Posterior cingulate gyrus (tissue), 11 donors: ENCODE data around the gene CTPS1.

ENCODE experiments used
- DNase-seq, 10 donors: peaks; one replicate each; pipeline versions ENCODE4 v3.0.0 to v3.0.0-alpha.2; 2020 to 2021; ENCODE audit warnings: mixed read lengths in 3 of 10
- intact Hi-C: fragments of 100-400 bp; cut with DNase I; formaldehyde crosslinking; loops from one replicate; pipeline ENCODE4 v1.15.1; 2023

CTPS1 gene, protein sequence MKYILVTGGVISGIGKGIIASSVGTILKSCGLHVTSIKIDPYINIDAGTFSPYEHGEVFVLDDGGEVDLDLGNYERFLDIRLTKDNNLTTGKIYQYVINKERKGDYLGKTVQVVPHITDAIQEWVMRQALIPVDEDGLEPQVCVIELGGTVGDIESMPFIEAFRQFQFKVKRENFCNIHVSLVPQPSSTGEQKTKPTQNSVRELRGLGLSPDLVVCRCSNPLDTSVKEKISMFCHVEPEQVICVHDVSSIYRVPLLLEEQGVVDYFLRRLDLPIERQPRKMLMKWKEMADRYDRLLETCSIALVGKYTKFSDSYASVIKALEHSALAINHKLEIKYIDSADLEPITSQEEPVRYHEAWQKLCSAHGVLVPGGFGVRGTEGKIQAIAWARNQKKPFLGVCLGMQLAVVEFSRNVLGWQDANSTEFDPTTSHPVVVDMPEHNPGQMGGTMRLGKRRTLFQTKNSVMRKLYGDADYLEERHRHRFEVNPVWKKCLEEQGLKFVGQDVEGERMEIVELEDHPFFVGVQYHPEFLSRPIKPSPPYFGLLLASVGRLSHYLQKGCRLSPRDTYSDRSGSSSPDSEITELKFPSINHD

DNA sequence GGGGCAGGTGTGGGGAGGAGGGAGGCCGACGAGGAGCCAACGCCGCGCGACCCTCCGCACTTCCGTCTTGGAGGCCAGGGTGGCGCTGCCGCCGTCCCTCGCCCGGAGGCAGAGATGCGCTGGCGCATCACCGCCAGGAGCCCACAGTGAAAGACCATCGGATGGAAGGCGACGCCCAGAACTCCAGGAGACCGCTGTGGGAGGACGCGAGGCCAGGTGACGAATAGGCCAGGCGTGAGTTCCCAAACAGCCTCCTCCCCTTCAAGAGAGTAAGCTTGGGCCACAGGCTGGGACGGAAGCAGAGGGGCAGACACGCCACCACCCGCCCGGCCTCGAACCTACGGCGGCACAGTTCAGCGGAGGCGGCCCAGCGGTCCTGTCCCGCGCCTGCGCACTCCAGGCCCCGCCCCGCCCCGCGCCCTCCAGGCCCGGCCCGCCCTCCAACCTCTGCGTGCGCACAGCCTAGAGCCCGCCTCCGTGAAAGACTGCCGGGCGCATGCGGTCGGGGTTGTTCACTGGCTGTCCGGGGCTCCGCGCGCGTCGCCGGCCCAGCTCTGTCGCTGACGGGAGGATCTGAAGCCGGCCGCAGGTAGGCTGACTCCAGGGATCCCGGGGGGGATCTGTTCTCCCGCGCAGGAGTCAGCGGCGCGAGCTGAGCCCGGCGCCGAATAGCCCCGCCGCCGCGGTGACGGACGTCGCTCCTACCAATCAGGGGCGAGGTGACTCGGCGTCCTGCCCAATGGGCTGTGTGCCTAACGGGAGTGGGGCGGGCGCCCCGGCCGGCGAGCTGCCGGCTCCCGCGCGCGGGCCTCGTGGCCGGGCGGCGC lies at the start of gene CTPS1:
TSS of gene CTPS1 (plus strand) at position 456 of the 827 bp plus-strand sequence. CDS start 3,595 bp downstream, outside the sequence.
- DNase-seq: peak; percentile 94 to 99 (median 96)
- intact Hi-C loops: loop anchor here (2.0 kb wide), 1 partner anchor 23 kb away; no protein-coding TSS in a partner anchor

DNA sequence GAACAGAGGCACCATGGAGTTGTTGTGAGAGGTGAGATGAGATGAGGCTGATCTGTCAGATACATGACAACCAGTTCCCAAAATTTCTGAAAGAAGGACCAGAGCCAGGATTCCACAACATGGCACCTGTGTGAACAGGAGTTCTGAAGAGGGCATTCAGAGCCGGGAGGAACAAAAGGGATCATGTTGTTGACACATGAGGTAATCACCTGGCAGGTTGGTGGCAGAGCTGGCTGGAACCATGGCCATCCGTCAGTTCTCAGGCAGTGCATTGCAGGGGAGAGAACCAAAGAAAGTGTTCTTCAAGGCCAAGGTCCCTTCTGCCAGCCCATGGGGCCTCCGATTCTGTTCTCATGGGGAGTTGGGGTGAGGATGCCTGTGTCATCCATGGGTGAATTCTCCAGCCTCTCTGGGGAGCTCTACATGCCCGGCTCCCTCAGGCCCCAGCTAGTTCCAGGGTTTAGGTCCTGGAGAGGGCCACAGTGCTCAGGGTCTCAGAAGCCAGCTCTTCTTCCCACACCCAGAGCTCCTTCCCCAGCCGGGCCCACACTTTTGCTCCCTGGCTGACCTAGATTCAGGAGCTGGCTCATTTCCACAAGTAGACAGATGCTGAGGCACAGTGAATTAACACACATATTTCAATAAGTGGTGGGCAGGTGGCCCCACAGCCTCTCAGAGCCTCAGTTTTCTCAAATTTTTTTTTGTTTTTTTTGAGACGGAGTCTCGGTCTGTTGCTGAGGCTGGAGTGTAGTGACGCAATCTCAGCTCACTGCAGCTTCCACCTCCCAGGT lies 49.1 kb upstream of the CTPS1 start:
- intact Hi-C loops: no loop called here
- peak in 1 of 10 donors; percentile 55 for DNase-seq

DNA sequence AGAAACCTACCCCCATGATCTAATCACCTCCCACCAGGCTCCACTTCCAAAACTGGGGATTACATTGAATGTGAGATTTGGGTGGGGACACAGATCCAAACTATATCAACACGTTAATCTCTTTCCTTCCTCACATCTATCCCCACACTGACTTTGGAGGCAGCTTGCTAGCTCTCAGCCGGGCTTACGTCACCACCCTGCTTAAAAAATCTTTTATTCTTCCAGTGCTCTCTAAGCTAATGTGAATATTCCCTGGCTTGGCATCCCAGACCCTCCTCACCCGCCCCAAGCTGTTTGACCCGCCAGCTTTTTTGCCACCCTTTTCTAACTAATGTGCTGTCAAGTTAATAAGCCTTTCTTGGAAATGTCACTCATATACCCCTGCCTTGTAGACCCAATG lies 47.9 kb upstream of the CTPS1 start:
- peak in 1 of 10 donors; percentile 38 for DNase-seq
- intact Hi-C loops: no loop called here

DNA sequence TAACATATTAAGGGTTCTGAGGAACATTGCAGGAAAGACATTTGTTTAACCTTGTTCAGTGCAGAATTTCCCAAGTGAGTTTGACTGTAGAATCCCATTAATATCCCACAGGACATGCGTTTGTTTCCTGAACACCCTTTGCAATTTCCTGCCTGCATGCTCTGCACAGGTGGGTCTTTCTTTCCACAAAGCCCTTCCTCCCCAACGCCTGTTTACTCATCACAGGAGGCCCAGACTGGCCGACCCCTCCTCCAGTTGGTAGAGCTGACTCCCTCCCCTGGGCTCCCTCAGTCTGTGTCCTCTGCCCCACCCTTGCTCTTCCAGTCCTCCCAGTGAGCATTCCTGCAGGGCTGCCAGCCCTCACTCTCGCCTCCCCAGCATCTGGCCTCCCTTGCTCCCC lies 47.5 kb upstream of the CTPS1 start:
- intact Hi-C loops: no loop called here
- peak in 1 of 10 donors; percentile 41 for DNase-seq

DNA sequence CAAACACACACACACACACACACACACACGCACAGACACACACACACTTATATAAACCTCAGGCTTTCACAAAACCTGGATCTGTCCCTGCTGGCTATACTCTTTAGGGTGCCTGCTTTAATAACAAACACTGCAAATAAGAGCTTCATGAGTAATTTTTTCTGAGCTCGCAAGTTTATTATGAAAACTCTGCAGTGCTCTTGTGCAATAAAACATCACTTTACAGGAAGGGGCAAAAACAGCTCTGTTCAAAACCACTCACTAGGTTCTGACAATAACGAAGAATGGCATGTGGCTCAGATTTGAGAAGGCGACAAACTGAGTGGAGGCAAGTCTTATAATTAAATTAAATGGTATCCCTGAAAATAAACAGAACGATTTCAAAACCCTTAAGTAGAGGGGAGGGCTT lies 42.6 kb upstream of the CTPS1 start:
- intact Hi-C loops: no loop called here
- no peak for DNase-seq

DNA sequence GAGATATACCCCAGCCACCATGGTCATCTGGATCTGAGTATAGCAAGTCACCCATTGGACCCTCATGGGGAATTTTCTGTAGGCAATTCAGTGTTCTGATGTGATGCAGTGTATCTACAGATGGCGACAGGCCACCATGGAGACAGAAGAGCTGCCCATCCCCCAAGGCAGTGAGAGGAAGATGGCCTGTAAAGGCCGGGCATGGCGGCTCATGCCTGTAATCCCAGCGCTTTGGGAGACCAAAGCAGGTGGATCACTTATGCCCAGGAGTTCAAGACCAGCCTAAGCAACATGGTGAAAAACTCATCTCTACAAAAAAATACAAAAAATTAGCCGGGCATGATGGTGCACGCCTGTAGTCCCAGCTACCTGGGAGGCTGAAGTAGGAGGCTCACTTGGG lies 41.1 kb upstream of the CTPS1 start:
- intact Hi-C loops: no loop called here
- DNase-seq: no peak

DNA sequence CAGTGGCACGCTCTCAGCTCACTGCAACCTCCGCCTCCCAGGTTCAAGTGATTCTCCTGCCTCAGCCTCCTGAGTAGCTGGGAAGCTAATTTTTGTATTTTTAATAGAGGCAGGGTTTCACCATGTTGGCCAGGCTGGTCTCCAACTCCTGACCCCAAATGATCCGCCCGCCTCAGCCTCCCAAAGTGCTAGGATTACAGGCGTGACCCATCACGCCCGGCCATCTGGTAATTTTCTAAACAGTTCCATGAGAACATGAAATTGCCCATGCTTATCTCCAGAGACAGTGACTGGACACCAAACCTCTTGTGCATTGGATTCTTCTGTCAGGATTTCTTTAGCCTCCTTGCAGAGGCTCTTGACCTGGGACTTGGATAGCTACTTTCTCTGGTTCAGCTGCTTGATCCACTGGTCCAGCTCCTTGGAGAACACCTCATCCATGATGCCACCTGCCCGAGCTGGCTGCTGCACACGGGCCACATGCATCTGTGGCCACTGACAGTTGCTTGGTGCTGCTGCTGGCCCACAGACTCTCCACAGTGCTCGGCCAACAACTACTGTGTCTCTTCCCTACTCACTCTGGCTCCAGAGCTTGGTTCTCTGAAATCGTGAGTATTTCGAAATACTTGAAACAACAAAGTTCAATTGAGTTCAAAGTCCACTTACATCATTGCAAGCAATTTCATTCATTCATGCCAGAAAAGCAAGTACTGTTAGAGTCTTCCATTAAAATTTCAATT lies 40.0 kb upstream of the CTPS1 start:
- intact Hi-C loops: no loop called here
- DNase-seq: no peak

DNA sequence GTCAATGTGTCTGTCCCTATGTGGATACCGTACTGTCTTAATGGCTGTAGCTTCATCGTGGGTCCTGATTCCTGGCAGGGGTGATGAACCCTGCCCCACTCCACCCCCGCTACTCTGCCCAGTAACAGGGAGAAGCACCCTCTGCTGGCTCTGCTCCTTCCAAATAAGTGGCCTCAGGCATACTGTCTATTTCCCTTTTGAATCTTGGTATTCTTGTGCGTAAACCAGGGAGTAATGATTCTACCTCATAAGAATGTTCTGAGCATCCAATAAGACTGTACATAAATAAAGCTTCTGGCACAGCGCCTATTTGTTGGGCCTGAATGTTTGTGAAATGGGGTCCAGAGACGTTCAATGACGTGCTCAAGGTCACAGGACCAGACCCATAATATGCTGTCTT lies 35.2 kb upstream of the CTPS1 start:
- intact Hi-C loops: no loop called here
- DNase-seq: no peak

DNA sequence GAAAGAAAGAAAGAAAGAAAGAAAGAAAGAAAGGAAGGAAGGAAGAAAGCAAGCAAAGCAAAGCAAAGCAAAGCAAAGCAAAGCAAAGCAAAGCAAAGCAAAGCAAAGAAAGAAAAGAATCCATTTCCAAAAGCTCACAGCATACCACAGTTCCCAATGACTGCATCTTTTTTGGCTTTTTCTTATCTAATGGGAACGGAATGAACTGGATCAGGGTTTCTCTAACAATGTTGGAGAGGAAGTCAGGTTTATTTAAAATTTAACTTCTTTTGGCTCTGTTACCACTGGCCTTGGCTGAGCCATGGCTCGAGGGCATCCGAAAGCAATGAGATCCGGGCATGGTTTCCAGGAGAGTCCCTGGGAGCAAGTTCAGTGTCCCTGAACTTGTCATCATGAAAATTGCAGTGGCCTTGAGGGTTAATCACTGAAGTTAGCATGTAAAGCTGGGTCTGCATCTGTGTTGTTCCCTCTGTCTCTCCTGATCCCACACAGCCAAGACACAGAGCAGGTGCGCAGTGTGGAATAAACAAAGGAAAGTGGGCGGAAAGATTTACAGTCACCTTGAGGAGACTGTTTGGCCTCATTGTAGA lies 34.6 kb upstream of the CTPS1 start:
- intact Hi-C loops: no loop called here
- no peak for DNase-seq

DNA sequence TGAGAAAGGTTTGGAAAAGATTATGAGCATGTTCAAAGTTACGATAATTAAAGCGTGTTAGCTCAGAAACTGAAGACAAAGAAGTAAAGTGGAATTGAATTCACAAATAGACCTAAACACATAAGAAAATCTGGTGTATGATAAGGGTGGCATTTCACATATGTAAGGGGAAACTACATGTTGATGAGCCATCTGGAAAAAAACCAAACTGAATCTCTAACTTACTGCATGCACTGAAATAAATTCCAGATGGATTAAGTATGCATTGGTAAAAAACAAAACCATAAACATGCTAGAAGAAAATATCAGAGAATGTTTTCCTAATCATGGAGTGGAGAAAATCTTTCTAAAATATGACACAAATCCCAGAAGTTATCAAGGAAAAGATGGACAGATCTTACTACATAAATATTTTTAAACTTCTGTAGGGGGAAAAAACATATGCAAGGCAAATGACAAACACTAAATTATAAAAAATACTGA lies 34.0 kb upstream of the CTPS1 start:
- intact Hi-C loops: no loop called here
- no peak for DNase-seq

DNA sequence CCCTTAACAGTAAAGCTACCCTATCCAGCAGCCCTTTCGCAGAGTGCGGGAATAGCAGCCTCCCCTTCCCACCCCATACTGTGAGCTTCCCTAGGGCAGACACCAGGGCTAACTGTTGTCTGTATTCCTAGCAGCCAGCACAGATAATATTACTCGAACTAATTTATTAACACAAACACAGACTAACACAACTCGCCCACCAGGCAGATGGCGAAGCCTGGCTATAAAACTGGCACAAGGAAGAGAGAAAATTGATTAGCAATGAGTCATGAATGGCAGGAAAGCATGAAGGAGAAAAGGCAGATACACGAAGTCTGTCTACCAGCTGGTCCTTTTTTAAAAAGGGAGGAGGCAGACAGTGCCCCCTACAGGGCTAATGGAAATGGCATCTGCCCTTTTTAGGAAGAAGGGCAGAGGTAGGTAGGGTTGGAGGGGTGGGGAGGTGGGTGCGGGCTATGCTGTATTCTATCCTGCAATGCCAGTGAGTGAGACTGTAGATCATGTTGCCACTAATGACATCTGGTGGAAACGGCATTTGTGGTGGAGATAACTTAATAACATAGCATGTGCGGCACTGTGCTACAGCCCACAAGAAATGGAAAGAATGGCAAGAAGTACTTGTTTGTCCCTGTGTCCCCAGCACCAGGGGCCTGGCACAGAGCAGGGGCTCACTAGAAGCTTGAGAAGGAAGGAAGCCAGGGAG lies 30.6 kb upstream of the CTPS1 start:
- intact Hi-C loops: no loop called here
- DNase-seq: peak in 4 of 10 donors; percentile 40 to 76 (median 65)

DNA sequence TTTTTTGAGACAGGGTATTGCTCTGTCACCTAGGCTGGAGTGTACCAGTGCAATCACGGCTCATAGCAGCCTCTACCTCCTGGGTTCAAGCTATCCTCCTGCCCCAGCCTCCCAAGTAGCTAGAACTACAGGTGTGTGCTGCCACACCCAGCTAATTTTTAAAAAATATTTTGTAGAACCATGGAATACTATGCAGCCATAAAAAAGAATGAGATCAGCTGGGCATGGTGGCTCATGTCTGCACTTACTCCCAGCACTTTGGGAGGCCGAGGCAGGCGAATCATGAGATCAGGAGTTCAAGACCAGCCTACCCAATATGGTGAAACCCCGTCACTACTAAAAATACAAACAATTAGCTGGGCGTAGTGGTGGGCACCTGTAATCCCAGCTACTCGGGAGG lies 29.9 kb upstream of the CTPS1 start:
- no peak for DNase-seq
- intact Hi-C loops: no loop called here

DNA sequence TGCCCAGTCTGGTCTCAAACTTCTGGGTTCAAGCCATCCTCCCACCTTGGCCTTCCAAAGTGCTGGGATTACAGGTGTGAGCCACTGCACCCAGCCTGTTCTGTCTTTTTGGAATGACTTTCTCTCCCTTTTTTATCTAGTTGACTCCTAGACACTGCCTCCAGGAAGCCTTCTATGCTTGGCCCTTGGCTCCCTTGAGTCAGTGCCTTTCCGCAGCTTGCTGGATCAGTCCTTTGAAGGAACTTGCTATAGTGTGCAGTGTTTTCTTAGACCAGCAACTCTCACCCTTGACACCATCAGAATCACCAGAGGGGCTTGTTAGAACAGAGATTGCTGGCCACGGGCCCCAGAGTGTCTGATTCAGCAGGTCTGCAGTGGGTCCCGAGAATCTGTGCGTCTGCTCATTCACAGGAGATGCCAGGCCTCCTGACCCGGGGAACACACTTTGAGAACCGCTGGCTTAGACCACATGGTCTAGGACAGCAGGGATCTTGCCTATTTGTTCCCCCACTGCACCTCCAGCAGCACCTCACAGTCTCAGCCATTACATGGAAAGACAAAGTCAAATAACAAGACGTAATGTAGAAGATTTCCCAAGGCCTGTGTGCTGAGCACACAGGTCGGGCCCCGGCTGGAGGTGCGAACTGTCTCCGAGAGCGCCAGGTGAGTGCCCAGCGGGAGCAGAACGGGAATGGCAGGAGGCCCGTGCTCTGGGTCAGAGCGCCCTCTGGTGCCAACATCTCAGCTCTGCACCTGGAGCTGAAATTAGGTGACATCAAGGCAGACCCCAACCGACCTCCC lies 27.4 kb upstream of the CTPS1 start:
- DNase-seq: peak; percentile 60 to 97 (median 76)
- intact Hi-C loops: loop anchor here (1.0 to 10.0 kb wide), 2 partner anchors 104 to 167 kb away; partner anchors contain the start of gene KCNQ4

DNA sequence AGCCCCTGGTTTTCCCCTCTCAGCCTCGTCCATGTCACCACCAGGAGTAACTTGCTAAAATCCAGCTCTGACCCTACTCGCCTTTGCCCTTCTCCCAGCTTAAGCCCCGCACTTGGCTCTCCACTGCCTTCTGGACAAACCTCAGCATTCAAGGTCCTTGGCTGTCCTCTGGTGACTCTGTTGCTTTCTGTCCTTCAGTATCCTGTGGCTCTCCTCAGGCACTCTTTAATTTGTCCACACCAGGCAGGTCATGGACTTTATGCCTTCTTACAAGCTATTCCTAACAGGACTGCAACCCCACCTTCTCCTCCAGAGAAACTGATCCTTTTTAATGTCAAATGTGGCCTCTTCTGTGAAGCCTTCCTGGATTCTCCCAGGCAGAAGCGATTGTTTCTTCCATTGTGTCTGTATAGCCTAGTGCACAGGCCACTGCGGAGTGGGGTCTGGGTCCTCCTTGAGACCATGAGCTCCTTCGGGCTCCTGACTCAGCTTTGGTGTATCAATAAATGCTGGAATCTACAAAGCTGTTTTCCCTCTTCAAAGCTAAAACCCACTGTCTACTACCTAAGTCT lies 26.7 kb upstream of the CTPS1 start:
- intact Hi-C loops: loop anchor here (1.0 to 10.0 kb wide), 2 partner anchors 105 to 168 kb away; partner anchors contain the start of gene KCNQ4
- DNase-seq: no peak

DNA sequence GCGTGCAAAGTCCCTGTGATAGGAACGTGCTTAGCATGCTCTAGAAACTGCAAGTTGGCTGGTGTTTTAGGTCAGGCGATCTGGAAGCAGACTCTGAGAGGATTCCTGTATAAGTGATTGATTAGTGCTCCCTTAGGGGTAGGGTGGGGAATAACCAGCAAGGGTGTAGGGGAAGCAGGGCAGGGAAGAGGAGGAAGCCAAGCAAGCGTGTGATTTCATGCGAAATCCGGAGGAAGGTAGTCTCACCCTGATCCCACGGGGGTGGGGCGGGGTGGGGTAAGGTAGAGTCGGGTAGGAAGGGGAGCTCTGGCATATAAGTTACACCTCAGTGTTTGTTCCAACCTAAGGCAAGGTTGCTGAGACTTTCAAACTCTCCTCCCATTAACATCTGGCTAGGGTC lies 24.9 kb upstream of the CTPS1 start:
- intact Hi-C loops: loop anchor here (10.0 kb wide), 1 partner anchor 170 kb away; the partner anchor contains the start of gene KCNQ4
- DNase-seq: no peak

DNA sequence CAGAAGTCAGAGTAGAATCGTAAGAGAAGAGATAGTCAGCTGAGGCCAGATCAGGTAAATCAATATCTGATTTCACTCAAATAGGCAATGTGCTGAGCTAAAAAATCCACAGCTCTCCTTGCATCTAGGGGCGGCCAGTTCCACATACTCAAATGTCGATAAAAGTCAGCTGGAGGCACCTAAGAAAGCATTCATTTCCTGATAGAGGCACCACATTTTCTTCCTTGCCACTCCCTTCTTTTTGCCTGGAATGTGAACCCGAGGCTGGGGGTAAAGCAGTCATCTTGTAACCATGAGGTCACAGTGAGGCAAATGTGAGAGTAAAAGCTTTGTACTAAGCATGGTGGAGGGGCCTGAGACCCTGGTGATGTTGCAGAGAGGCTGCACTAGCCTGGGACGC lies 24.2 kb upstream of the CTPS1 start:
- intact Hi-C loops: loop anchor here (10.0 kb wide), 1 partner anchor 170 kb away; the partner anchor contains the start of gene KCNQ4
- DNase-seq: no peak

DNA sequence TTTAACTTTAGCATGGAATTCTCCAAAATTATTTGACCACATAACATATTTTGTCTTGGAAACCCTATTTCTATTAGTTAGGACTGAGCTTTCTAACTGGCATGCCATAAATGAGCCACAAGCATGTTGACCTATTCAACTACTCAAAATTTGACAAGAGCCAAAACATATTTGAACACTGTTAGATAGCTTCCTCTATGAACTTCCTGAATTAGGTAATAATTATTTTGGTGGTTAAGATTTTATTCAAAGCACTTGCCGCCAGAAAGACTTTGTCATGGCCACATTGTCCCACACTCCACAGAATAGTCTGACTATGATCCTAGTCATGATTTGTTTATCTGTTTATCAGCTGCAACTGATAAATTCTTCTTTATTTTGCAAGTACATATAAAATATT lies 23.1 kb upstream of the CTPS1 start:
- DNase-seq: no peak
- intact Hi-C loops: loop anchor here (10.0 kb wide), 1 partner anchor 172 kb away; the partner anchor contains the start of gene KCNQ4
